SK-N-MC (cell line): ENCODE data around the gene PTTG2.

Experiments used
- DNase-seq: peaks from one replicate; pipeline ENCODE4 v3.0.0-alpha.2; 2011; ENCODE audit warnings: low read depth, low spot score
- H3K27ac ChIP-seq: fragments of 200-600 bp; sonication (generic); 2 replicates; pipeline ENCODE4 v1.5.1; 2016; ENCODE audit warnings: mixed run types
- H3K36me3 ChIP-seq: fragments of 200-600 bp; sonication (generic); 2 replicates; pipeline ENCODE4 v1.6.1; 2017; ENCODE audit warnings: antibody characterized with exemption, low read length, mixed read lengths; ENCODE audit not compliant: insufficient read depth
- H3K4me3 ChIP-seq: fragments of 200-600 bp; sonication (generic); 2 replicates; pipeline ENCODE4 v1.5.1; 2016
- H3K9ac ChIP-seq: fragments of 200-600 bp; sonication (generic); 2 replicates; pipeline ENCODE4 v1.8.0; 2017; ENCODE audit warnings: mixed run types, mixed read lengths; ENCODE audit not compliant: insufficient read length
- H3K9me3 ChIP-seq: fragments of 200-600 bp; sonication (generic); 2 replicates; pipeline ENCODE4 v1.6.1; 2017; ENCODE audit warnings: low read depth, mild to moderate bottlenecking, antibody characterized with exemption, low read length, moderate library complexity, mixed read lengths
- EZH2 ChIP-seq: fragments of 200-600 bp; sonication (generic); IDR thresholded peaks from one replicate; pipeline ENCODE4 v1.6.1; 2017; ENCODE audit warnings: antibody characterized with exemption
- FOXP2 ChIP-seq: optimal IDR thresholded peaks from 2 replicates; pipeline ENCODE3; 2011; ENCODE audit warnings: mild to moderate bottlenecking, moderate library complexity; ENCODE audit not compliant: insufficient read depth; ENCODE audit errors: extremely low read length, control extremely low read depth
- POLR2AphosphoS5 ChIP-seq: IDR thresholded peaks from 2 replicates; pipeline ENCODE4 v1.6.1; 2012; ENCODE audit warnings: mild to moderate bottlenecking, low read depth, low read length, borderline replicate concordance

The PTTG2 gene

GRCh38 chr4:37977471-37978247, 17.5 kb downstream of the PTTG2 start:
- Histone ChIP-seq H3K4me3 (peak overlapping the region; percentile 77), H3K27ac (no peak overlapping the region), H3K9ac (peak overlapping the region; percentile 60), H3K36me3 (no peaks in the 10 kb centered on the region), H3K9me3 (no peaks in the 10 kb centered on the region)
- no peak for TF ChIP-seq FOXP2
- TF ChIP-seq EZH2 = no peak
- TF ChIP-seq POLR2AphosphoS5 = no peak
- DNase-seq = no peak

GRCh38 chr4:37978248-37978924, 18.2 kb downstream of the PTTG2 start:
- H3K27ac ChIP-seq = no peak overlapping the region
- TF ChIP-seq POLR2AphosphoS5 = no peak
- no peak for TF ChIP-seq EZH2
- TF ChIP-seq FOXP2 = no peak
- no peak for DNase-seq
- peak overlapping the region; percentile 77 for H3K4me3 ChIP-seq
- no peaks in the 10 kb centered on the region for H3K9me3 ChIP-seq
- no peak overlapping the region for H3K9ac ChIP-seq
- no peaks in the 10 kb centered on the region for H3K36me3 ChIP-seq

DNA sequence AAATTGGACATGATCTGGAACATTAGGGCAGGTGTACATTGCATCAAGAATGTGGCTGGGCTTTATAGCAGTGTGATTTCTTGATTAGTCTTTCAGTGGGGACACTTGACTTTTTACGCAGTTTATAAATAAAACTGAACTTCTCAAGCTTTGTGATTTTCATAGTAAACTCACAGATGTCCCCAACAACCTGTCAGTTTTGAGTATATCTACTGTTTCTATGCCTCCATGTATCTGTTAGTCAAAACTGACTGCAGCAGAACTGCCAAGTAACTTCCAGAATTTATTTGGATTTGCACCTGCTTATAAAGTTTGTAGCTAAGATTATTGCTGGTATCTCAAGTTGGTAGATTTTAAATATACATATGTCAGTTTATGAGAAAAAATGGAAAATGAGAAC, 20.0 kb downstream of the PTTG2 start:
- no peaks in the 10 kb centered on the region for H3K9me3 ChIP-seq
- no peak for TF ChIP-seq POLR2AphosphoS5
- TF ChIP-seq EZH2 = no peak
- TF ChIP-seq FOXP2 = no peak
- H3K9ac ChIP-seq = no peak overlapping the region

GRCh38 chr4:37981425-37981824, 21.2 kb downstream of the PTTG2 start:
- H3K27ac ChIP-seq = no peak overlapping the region
- no peak overlapping the region for H3K9ac ChIP-seq
- H3K4me3 ChIP-seq = no peak overlapping the region
- no peaks in the 10 kb centered on the region for H3K9me3 ChIP-seq
- H3K36me3 ChIP-seq = no peaks in the 10 kb centered on the region
- TF ChIP-seq EZH2 (no peak), FOXP2 (no peak), POLR2AphosphoS5 (no peak)
- DNase-seq = no peak

More for the DNA sequence above, 20.0 kb downstream of the PTTG2 start:
- Histone ChIP-seq H3K36me3 (no peaks in the 10 kb centered on the region), H3K27ac (no peak overlapping the region), H3K4me3 (no peak overlapping the region)
- DNase-seq = no peak

GRCh38 chr4:37981844-37982720, 21.9 kb downstream of the PTTG2 start:
- Histone ChIP-seq H3K27ac (no peak overlapping the region), H3K36me3 (no peaks in the 10 kb centered on the region), H3K4me3 (no peak overlapping the region), H3K9ac (no peak overlapping the region), H3K9me3 (no peaks in the 10 kb centered on the region)
- no peak for DNase-seq
- TF ChIP-seq POLR2AphosphoS5 (no peak), EZH2 (no peak), FOXP2 (no peak)

GRCh38 chr4:37982736-37983135, 22.5 kb downstream of the PTTG2 start:
- Histone ChIP-seq H3K36me3 (no peaks in the 10 kb centered on the region), H3K4me3 (no peak overlapping the region), H3K9ac (no peak overlapping the region), H3K27ac (no peak overlapping the region), H3K9me3 (no peaks in the 10 kb centered on the region)
- TF ChIP-seq POLR2AphosphoS5 (no peak), EZH2 (no peak), FOXP2 (no peak)
- DNase-seq = no peak

- Histone ChIP-seq H3K4me3 (no peak overlapping the region), H3K36me3 (no peaks in the 10 kb centered on the region), H3K9me3 (no peaks in the 10 kb centered on the region), H3K27ac (no peak overlapping the region), H3K9ac (no peak overlapping the region)
- TF ChIP-seq FOXP2 (no peak), POLR2AphosphoS5 (no peak), EZH2 (no peak)
- DNase-seq = no peak
Observed at GRCh38 chr4:37983951-37984350, 23.8 kb downstream of the PTTG2 start.
